Pons (tissue), 1 donor: ENCODE measurements around the gene COMTD1.
A peak's percentile ranks its signal among the peaks of the same experiment; 100 is the strongest.

ENCODE experiments used
- DNase-seq: peaks from one replicate; pipeline ENCODE4 v3.0.0-alpha.2; 2016; ENCODE audit warnings: low spot score

Gene COMTD1

DNA sequence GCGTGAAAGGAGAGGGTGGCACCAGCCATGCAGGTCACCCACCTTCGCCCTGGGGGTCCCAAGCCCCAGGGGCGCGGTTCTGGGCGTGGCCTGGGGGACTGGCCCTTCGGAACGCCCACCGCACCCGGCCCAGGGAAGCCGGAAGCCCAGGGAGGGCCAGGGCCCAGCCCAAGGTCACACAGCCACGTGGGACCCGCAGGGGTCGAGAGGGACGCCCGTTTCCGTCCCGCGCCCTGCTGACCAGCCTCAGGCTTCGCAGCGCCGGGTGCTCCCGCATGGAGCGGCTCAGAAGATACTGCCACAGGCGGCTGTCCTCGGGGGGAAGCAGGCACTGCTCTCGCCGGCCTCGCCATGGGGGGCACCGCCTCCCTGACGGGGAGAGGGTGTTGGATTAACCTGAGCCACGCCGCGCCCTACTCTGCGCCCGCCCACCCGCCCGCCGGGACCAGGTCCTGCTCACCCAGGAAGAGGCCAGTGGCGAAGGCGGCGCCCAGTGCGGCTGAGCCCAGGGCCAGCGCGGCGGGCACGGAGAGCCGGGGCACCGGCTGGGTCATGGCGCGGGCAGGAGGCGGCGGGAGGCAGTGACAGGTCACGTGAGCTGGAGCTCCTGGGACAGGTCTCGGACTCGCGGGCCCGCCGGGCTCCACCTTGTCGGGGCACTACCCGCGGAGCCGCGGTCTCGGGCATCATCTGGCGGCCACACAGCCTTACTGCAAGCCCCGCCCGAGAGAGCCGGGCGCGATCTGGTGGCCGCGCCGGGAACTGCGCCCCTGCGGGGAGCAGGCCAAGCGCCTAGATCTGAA, at the start of gene COMTD1:
Gene COMTD1 (minus strand): TSS at position 583 of the 803 bp plus-strand sequence. CDS start 29 bp downstream, at position 554.
- DNase-seq, result peak; percentile 79

- DNase-seq, result peak; percentile 29
Observed at GRCh38 chr10:75283671-75284470, 48.1 kb upstream of the COMTD1 start.

- DNase-seq, result no peak
Observed at GRCh38 chr10:75283078-75283670, 47.4 kb upstream of the COMTD1 start.

- no peak for DNase-seq
Observed at GRCh38 chr10:75281974-75282373, 46.2 kb upstream of the COMTD1 start.

GRCh38 chr10:75280236-75280635, 44.5 kb upstream of the COMTD1 start:
- DNase-seq, result no peak

DNA sequence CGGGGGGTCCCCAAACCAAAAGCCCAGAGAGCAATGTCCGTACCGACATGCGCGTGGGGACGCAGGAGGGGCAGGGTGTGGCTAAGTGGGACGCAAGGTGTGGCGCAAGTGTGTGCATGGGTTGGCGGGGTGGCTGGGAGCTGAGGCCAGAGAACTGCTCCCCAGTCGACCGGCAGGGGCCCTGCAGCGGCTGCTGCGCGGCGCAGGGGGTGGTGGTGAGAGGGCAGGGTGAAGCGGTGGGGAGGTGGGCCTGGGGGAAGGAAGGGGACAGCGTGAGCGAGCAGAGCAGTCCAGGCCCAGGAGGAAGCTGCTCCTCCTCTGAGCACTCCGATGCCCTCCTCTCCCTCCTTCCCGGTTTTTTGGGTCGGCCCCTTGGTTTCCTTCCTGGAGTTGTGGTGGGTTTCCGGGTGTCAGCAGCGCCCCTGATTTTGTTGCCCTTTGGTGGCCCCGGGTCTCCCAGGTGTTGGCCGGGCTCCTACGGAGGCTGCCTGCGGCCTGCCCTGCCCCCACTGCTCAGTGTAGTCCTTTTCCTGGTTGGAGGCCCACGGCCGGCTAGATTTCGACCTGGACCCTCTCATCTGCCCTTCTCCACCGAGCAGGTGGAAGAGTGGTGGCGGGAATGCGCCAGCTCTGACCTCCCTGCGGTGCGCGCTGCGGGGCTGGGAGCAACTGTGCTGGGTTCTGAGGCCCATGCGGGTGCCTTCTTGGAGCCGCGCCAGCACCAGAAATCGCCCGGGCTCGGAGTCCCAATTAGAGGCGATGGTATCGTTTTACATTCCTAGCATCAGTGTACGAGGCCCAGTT, 40.5 kb upstream of the COMTD1 start:
- DNase-seq, result no peak

- DNase-seq, result no peak
Observed at GRCh38 chr10:75272896-75273295, 37.1 kb upstream of the COMTD1 start.

DNA sequence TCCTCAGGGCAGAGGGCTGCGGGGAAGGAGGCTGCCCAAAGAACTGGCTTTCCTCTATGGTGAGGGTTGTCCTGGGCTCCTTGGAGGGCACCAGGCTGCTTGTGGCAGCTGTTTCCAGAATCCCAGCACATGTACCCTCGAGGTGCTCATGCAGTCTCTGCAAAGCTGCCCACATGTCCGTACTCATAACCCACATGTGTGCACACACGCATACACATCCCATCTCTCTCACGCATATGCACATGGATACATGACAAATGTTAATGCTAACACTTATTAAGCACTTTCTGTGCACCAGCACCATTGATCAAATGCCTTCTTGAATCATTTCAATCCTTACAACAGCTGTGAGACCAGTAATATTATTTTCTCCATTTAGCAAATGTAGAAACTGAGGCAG, 36.3 kb upstream of the COMTD1 start:
- no peak for DNase-seq

- no peak for DNase-seq
Observed at GRCh38 chr10:75269605-75270004, 33.8 kb upstream of the COMTD1 start.

GRCh38 chr10:75266945-75267344, 31.2 kb upstream of the COMTD1 start:
- DNase-seq, result no peak

DNA sequence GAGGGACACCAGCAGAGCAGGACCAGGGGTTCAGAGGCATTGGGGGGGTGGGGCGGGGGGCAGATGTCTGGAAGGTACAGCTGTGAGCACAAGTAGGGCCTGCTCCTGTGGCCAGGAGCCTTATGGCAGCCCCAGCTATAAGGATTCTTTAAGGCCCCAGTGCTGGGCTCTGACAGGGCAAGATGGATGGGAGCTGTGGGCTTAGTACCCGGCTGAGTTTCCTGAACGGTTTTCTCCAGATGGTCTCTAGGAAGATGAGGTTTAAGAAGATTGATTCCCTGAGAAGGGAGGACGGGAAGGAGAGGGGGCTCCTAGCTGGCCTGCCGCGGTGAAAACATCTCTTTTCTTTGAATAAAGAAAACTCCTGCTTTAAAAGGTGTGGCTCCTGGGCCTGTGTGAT, 30.1 kb upstream of the COMTD1 start:
- no peak for DNase-seq

DNA sequence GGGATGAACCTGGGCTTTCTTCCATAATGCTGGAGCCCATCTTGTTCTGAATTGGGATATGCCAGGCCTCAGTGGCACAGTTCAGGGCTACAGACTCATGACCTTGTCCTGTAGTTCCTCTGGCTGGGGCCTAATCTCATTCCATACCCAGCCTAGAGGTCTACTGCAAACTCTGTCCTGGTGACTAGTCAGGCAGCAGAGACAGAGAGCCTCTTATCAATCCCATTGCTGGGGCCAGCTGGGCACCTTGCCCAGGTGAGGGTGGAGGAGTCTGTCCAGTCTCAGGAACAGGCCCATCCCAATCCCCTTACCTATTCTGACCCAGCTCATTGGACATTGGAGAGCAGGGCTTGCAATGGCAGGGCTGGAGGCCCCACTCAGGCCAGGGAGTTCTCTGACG, 28.0 kb upstream of the COMTD1 start:
- DNase-seq, result no peak

DNA sequence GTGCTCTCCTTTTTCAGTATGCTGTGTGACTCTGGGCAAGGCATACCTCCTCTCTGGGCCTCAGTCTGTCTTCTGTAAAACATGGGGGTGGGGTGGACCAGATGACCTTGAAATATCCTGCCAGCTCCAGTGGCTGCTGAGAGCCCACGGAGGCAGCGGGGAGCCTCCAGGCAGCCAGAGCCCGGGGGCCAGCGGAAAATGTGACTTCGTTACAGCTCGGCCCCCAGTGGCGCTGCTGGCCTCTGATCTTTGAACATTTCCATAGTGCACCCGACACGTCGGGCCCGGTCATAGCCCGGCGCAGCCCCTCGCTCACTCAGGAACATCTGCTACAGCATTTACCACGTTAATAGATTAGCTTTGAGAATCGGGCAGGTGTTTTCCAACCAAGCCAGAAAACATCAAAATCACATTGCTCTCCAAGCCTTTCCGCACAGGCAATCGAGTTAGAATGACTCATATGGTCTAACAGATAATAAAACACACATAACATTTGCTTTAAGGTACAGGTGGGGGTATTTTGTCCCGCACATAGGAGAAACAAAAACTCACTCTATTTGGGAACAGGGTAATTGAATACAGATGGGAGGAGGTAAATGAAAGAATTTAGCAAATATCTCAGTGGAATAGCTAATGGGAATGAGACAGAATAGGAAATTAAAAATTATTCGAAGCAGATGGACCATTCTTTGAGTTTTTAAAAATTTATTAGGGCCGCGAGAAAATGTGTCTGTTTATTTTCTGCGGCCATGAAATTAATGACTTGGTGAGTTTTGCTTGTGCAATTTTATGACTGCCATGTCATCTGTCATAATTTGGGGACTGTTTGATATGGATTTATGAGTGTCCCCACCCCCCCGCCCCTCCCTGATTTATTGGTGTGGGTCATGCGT, 26.3 kb upstream of the COMTD1 start:
- DNase-seq, result no peak

DNA sequence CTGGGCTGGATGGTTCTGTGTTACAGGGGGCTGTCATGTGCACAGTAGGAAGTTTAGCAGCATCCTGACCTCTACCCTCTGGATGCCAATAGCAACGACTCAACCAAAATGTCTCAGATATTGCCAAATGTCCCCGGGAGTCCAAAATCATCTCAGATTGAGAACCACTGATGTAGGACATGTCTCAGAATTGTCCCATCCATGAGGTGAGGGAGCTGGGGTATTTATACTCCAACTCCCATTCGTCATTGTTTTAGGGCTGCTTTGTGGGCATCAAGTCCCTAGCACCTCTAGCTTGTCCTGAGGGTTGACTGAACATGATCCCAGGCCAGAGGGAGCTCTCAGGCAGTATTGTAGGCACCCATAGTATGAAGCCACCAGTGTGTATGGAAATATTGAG, 25.2 kb upstream of the COMTD1 start:
- no peak for DNase-seq

DNA sequence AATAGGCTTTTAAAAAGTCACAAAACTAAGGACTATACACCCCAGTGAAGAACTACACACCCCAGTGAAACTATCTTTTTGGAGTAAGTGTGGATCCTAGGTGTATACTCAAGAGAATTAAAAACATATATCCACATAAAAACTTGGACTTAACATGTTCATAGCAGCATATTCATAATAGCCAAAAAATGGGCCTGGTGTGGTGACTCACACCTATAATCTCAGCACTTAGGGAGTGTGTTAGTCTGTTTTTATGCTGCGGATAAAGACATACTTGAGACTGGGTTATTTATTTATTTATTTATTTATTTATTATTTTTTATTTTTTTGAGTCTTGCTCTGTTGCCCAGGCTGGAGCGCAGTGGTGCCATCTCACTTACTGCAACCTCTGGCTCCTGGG, 19.0 kb upstream of the COMTD1 start:
- DNase-seq, result no peak

DNA sequence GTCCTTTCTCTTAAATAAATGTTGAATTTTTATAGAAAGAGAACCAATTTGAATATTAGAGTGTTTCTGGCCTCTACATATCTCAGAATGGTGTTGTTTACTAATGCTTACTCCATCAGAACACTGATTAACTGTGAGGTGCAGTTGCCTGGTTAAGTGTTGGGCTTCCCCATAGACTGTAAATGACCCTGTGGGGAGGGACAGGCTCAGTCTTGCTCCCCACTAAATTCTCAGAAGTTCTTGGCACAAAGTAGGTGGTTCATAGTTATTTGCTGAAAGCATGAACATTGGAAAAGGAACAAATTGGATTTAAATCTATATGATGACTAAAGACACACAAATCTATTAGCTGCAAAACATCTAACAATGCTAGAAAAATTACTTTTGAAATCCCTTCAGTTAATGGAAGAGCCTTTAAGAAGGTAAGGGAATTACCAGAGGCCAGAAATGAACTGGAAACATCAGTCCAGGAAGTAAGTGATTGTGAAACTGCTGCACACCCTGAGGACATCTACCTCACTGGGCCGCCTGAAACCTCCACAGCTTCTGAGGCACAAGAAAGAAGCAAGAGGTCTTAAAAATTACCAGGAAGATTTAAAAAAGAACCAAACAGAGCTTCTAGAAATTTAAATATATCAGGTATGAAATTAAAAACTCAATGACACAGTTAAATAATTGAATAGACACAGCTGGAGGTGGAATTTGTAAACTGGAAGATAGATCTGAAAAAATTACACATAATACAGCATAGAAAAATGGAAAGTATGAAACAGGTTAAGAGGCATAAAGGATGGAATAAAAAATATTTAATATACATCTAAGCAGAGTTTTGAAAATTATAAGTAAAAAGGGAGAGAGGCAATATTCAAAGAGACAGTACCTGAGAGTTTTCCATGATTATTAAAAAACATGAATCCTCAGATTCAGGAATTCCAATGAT, 17.8 kb upstream of the COMTD1 start:
- no peak for DNase-seq

- no peak for DNase-seq
Observed at GRCh38 chr10:75250934-75251333, 15.2 kb upstream of the COMTD1 start.

- DNase-seq, result no peak
Observed at GRCh38 chr10:75247797-75248196, 12.0 kb upstream of the COMTD1 start.

DNA sequence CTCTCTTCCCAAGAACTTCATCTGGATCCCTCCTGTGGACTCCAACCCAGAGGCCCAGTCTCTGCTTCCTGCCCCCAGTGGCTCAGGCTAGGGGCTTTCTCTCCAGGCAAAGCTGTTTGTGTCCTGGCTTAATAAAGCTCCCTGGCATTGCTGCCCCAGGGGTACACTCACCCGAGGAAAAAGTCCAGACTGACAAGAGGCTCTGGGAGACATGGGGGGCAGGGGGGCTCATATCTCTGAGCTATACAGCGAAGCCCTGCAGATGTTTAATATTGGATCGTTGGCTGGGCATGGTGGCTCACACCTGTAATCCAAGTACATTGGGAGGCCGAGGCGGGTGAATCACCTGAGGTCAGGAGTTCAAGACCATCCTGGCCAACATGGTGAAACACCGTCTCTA, 10.7 kb upstream of the COMTD1 start:
- DNase-seq, result no peak
